Bronchial epithelial cell (primary cell): ENCODE measurements around the gene LSP1. TPM values are rescaled to one million over a fixed set of nuclear protein-coding genes. Genes with fewer than 3 reads are reported as not detected.

ENCODE experiments used
- DNase-seq: peaks from one replicate; pipeline ENCODE4 v3.0.0-alpha.2; 2010; ENCODE audit warnings: low read depth
- FAIRE-seq: peaks from 2 replicates; lab custom pipeline; 2011; peaks lifted over from hg19 to GRCh38; lab: Jason Lieb, UNC
- H3K27me3 ChIP-seq: 2 replicates; pipeline ENCODE4 v1.5.1; 2011; ENCODE audit warnings: low read length; ENCODE audit not compliant: control insufficient read depth, insufficient read depth
- H3K36me3 ChIP-seq: 2 replicates; pipeline ENCODE4 v1.5.1; 2011; ENCODE audit warnings: low read length; ENCODE audit not compliant: control insufficient read depth, insufficient read depth
- H3K4me3 ChIP-seq: 2 replicates; pipeline ENCODE4 v1.5.1; 2011; ENCODE audit warnings: mild to moderate bottlenecking, low read depth, low read length, control low read depth
- CTCF ChIP-seq: IDR thresholded peaks from 2 replicates; pipeline ENCODE4 v1.5.1; 2011; ENCODE audit warnings: mild to moderate bottlenecking, moderate library complexity, low read length, control low read depth, inconsistent platforms; ENCODE audit not compliant: insufficient read depth, severe bottlenecking
- total RNA-seq: library from RNA; depleted of rRNA; stranded (reverse); fragments of >200 nt; gene quantifications from 2 replicates; pipeline ENCODE4 v1.2.1, GENCODE V29; 2014

Gene LSP1
- total RNA-seq, 1 donor from 2014 or later, result 0.26 TPM

GRCh38 chr11:1924181-1924580 is 71.3 kb downstream of the LSP1 start:
- Histone ChIP-seq H3K27me3 (no peaks in the 10 kb centered on the region), H3K36me3 (no peaks in the 10 kb centered on the region), H3K4me3 (no peak overlapping the region)
- TF ChIP-seq CTCF, result no peak
- DNase-seq (peak; percentile 29), FAIRE-seq (no peak)

- Histone ChIP-seq H3K4me3 (no peak overlapping the region), H3K36me3 (no peaks in the 10 kb centered on the region), H3K27me3 (no peaks in the 10 kb centered on the region)
- TF ChIP-seq CTCF, result no peak
- DNase-seq, result no peak
- FAIRE-seq, result no peak
These were observed 71.9 kb downstream of the LSP1 start for GRCh38 chr11:1924646-1925372.

- Histone ChIP-seq H3K27me3 (no peaks in the 10 kb centered on the region), H3K36me3 (no peaks in the 10 kb centered on the region), H3K4me3 (no peak overlapping the region)
- FAIRE-seq (no peak), DNase-seq (no peak)
- TF ChIP-seq CTCF, result no peak
These were observed 72.7 kb downstream of the LSP1 start for GRCh38 chr11:1925373-1926155.

GRCh38 chr11:1926156-1927025 is 73.5 kb downstream of the LSP1 start:
- Histone ChIP-seq H3K4me3 (no peak overlapping the region), H3K36me3 (no peaks in the 10 kb centered on the region), H3K27me3 (no peaks in the 10 kb centered on the region)
- DNase-seq, result no peak
- no peak for TF ChIP-seq CTCF
- no peak for FAIRE-seq

GRCh38 chr11:1927026-1927847 is 74.4 kb downstream of the LSP1 start:
- H3K36me3 ChIP-seq, result no peaks in the 10 kb centered on the region
- DNase-seq (peak; percentile 8), FAIRE-seq (no peak)
- no peak overlapping the region for H3K4me3 ChIP-seq
- no peak for TF ChIP-seq CTCF
- H3K27me3 ChIP-seq, result no peaks in the 10 kb centered on the region
